NCI-H2029 treated with DMSO at 0.1 percent for 48 hours (cell line): ENCODE measurements around the gene ADGRA1.

Experiments
- DNase-seq: peaks from one replicate; lab custom pipeline; 2025; lab: John Stamatoyannopoulos, UW

Gene ADGRA1

DNA sequence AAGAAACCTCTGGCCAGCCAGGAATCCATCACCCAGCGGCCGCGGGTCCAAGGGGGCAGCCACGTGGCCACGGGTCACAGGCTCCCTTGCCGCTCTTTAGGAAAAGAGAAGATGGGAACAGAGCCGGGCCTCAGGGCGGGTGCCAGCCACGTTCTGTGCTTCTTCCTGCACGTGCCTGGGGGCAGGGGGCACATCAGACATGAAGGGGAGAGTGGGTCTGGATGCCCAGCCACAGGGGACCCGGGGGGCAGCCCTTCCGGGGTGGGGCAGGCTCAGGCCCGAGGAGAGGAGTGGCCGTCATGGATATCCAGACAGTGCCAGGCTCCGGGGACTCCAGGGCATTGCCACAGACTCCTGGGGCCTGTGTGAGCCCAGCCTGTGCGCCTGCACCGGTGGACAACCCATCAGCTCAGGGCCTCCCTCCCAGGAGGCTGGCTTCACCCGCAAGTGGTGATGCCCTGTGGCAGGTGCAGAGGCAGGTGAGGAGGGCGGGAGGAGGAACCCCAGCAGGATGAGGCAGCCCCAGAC lies 31.0 kb upstream of the ADGRA1 start:
- DNase-seq = no peak

DNA sequence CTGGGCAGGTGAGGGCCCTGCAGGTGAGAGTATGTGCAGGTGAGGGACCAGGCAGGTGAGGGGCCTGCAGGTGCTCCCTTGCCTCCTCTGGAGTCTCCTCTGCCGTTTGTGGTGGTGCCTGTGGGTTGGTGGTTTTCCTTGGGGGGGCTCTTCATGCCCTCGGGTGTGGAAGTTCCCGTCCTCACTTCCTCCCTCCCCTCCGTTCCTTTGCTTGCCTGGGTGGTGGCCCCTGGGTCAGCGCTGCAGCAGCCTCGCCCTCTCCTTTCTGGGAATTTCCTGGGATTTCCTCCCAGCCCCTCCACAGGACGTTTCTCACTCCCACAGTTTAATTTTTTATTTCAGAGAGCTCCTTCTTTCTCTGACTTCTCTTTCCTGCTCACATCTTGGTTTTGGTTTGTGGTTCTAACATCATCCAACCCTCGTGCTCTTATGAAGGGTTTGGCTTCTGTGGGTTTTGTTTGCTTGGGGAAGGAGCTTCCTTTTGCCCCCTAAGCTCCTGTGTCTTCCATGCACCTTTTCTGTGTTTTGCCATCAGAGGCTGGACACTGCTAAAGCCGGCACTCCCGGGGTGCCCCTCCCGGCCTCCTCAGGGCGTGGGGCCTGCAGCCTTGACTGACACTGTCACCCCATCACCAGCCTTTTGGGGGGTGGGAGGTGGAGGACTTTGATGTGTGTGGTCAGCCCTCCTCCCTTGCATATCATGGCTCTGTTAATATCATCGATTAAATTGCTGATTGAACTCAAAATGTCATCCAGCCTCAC lies 29.2 kb upstream of the ADGRA1 start:
- DNase-seq = no peak

DNA sequence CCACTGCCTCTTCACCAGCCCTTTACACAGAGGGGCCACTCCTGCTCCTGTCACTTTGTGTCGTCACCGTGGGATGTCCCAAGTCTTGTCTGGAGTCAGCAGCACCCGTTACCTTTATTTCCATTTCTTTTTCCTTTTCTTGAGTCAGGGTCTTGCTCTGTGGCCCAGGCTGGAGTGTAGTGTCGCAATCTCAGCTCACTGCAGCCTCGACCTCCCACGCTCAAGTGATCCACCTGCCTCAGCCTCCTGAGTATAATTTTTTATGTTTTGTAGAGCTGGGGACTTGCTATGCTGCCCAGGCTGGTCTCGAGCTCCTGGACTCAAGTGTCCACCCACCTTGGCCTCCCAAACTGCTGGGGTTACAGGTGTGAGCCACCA lies 28.6 kb upstream of the ADGRA1 start:
- no peak for DNase-seq

DNA sequence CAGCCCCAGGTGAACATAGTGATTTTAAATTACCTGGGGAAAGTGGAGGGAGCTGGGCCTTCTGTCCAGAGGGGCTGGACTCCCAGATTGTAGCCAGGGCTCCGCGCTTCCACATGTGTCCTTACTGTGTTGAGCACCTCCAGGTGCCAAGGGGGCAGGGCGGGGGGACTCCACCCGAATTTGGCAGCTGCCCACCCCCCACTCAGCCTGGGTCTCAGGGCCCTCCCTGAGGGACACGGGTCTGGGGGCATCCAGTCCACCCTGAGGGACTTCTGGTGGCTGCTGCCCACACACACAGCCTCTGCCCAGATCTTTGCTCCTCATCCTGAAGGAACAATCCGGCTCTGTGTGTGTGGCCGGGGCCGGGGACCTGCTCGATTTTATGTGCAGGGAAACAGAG lies 28.2 kb upstream of the ADGRA1 start:
- no peak for DNase-seq

DNA sequence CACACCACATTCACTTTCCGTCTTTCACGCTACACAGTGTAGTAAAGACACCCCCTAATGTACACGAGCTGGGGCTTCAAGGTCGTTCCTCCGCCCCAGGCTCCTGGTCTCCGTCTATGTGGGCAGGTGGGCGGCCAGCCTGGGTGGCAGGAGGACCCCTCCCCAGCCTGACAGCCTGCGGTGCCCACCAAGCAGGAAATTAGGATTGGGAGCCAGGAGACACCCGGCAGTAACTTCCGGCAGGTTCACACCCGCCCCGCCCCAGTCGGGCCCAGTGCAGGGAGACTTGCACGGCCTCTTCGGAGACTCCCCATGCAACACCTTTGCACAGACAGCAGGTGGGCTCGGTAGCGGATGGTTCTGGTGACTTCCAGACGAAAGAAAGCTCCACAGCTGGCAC lies 27.7 kb upstream of the ADGRA1 start:
- DNase-seq = no peak

DNA sequence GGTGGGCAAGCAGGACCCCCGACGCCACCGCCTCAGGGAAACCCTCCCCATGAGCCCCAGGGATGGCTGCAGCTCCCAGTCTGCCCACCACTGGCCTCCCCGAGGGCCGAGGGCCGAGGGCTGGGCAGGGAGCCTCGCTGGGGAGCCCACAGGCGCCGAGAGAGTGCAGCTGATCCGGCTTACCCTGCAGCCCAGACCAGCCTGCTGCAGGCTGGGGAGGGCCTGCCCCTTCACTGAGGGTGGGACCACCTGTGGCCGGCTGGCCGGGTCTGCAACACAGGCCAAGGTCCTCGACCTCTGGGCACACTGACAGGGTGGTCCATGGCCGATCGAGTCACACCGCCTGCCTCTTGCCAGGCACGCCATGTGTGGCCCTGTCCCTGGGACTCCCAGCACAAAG lies 27.3 kb upstream of the ADGRA1 start:
- no peak for DNase-seq

DNA sequence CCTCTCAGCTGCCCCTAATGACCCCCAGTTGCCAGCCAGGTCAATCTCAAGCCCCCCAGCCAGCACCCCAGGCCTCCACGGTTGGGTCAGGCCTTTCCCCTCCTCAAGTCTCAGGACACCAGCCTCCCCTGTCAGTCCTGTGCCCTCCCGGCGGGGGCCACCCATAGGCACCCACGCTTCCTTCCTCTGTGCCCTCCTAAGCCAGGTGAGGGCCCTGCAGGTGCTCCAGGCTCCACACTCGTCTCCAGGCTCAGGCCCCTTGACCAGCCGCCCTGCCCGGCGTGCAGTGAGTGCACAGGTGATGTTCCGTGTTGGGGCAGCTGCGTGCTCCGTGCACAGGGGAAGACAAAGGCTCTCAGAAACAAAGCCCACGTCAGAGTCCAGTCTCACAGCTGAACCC lies 26.8 kb upstream of the ADGRA1 start:
- no peak for DNase-seq

DNA sequence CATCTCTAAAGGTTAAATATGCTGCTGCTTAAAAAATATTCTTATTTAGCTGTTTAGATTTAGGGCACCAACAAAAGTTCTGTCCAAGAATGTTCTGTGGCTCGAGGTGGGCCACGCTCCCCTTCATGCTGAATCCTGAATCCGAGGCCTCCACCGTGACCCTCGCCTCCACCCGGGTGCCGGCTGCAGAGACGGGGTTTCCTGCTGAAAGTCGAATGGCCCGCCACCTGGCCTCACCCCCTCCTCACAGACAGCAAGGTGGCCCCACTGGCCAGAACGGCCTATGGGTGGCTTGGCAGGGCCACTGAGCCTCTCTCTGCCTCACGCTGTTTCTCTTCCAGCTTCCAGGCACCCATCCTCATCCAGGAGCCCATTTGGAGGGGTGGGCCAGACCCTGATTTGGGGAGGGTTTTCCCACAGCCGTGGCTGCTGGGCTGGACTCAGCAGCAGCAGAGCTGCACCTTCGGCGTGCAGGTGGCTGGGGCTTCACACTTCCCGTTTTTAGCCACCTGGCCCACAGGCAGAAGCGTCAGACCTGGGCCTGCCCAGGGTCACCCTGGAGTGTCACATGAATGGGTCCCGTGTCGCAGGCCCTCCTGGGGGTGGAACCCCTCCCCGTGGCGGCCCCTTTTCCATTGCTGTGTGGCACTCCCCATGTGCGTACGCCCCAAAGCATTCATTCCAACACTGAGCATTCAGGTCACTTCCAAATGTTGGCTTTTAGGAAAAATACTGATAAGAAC lies 26.3 kb upstream of the ADGRA1 start:
- no peak for DNase-seq

DNA sequence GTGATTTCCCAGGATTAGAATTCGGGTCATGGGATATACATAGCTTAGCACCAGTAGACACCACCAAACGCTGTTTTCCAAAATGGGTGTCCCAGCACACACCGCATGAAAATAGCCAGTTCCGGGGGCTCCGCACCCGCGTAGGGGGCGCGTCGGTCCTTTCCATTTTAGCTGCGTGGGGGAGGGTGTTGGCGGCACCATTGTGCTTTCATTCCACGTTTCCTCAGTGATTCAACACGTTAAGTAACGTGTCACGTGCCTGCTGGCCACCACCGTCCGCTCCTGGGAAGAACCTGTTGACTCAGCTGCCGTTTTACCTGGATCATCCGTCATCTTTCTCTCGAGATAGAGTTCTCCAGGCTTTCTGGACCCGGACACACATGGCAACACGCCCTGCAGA lies 25.6 kb upstream of the ADGRA1 start:
- DNase-seq = no peak

DNA sequence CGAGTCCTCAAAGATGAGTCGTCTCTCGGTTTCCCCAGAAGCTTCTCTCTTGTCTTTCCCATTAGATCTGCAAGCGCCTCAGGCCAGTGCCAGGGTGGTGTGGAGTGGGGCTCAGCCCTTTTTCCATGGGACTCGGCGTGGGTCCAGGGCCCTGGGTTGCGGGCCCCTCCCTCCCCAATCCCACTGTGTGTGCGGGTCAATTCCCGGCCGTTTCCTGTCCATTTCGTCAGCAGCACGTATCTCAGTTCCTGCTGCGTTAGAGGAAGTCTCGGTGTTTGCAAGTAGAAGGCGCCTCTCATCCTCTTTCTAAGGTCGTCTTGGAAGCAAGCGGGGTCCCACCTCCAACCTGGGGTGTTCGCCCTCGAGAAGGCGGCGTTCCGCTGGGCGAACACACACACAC lies 25.1 kb upstream of the ADGRA1 start:
- no peak for DNase-seq

DNA sequence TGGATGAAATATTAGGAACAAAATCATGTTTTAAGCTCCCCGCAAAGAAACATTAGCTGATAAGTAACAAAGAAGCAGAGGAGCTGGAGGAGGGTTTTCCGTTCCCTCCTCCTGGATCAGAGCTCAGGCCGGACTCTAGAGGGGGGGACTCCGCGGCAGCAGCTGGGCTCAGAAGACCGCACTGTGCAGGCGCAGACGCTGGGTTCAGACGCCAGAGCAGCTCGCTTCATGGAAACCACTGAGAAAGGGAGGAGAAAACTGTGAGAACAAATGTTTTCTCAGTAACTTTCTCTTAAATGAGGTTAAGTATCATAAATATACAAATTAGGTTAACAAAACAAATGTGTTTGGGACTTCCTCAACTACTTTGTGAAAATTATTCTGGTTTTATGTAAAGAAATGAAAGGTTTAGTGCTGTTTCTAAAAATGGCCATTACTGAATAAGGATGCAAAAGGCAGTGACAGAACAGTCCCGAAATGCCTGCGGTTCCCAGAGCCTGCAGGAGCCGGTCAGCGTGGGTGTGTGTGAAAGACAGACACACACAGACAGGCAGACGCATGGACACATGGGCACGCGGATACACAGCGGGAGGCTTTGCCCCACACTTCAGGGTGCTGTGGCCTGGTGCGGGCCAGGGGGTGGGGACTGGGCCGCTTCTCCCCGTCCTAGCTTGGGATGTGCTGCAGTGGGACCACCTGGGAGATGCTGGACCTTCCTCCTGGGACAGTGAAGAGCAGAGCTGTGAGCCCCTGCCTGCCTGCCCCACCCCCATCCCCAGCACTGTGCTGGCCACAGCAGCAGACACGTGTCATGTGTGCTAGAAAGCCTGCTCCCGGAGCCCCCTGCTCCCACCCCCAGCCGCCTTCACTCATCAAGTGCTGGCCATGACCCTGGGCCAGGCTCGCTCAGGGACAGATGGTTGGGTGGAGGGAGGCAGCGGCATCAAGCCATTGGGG lies 20.3 kb upstream of the ADGRA1 start:
- no peak for DNase-seq

DNA sequence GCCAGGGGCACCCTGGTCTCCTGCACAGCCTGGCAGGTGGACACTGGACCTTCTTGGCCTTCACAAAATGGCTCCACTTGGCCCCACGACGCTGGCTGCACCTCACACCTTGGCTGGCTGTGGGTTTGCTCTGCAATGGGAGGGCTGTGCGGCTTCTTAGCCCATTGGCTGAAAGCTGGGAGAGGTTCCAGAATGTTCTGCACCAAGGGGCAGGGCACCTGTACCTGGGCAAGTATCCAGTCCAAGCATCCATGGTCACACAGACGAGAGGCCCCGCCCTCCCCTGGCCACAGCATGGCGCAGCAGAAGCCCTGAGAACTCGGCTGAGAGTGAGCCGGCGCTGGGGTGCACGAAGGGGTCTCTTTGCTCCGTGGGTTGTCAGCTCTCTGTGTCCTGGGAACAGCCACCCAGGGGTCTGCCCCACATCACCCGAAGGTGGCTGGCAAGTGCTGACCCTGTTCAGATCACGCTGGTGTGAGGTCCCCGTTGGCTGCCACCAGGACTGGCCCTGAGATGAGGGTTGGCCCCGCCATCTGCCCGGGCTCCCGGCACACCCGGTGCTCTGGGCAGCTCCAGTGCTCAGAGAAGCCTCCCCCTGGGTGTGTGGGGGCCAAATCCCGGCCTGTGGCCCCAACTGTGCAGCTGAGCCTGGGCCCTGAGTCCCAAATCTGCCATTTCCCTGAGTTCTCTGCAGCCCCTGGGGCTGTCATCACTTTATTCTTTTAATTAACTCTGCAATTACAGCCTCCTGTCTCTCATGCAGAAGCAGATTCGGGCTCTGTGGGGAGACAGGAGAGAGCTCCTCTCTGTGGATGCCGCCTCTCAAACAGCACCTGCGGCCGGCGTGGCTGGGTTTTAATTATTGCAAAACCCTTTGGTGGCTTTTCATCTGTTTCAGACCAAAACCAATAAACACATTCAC lies 19.4 kb upstream of the ADGRA1 start:
- DNase-seq = no peak

DNA sequence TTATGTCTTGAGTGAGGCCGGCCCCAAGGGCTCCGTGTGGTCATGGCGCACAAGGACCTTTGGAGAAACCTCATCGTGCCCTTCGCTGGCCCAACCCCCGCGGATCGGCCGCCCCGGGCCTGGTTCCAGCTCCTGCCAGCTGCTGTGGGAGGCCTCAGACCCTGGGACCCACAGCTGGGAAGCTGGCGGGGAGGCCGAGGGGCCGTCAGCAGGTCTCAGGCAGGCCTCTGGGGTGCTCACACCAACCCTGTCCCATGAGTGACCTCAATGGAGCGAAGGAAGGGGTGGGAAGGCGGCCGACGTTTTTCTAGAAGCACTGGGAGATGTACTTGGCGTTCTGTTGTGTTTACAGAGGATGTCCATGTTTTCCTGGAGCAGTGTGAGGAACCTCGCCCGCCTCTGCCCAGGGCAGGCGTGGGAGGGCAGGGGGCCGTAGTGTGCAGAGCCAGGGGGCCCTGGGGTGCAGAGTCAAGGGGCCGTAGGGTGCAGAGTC lies 18.6 kb upstream of the ADGRA1 start:
- no peak for DNase-seq

DNA sequence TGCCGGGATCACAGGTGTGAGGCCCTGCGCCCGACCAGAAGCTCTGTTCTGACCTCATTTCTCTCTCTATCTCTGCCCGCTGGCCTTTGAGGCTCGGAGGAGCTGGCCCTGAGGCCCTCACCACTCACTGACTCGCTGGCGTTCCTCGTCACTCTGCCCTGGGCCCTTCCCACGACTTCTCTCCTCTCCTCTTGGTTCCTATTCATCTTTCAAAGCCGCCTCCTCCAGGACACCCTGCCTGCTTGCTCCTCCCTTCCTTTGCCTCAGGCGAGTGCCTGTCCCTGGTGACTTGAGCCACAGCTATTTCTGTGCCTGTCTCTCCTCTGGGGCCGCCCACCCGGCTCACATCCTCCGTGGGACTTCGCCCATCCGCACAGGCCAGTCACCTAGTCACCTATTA lies 17.3 kb upstream of the ADGRA1 start:
- no peak for DNase-seq

DNA sequence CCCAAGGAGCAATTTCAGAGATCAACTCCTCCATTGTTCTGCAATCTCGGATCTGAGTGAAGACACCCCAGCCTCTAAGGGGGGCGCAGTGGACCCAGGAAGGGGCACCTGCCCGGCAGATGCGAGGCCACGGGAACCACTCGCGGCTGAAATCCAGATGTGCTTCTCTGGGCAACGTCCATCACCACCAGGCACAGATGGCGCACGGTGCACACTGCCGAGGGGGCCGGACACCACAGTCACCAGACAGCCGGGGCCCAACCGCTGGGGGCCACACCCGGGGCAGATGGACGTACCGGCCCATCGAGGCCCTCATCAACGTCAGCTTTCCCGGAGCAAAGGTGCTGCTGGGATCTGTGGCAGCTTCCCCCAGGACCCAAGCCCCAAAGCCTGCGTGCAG lies 16.9 kb upstream of the ADGRA1 start:
- no peak for DNase-seq

DNA sequence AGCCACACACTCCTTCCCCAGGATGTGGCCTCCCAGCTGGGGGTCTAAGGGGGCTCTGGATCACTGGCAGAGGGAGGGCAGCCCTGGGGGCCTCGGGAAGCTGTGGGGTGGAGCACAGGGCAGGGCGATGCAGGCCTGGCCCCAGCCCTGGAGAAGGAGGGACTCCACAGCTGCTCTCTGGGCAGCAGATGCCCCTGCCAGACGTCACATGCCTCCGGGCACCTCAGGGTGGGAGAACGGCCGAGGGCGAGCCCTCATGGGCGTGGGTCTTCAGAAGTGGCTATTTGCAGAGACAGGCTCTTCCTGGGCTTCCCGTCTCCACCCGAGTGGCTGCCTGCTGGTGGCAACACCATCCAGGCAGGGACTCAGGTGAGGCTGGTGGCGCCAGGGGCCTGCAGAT lies 16.0 kb upstream of the ADGRA1 start:
- DNase-seq = no peak

DNA sequence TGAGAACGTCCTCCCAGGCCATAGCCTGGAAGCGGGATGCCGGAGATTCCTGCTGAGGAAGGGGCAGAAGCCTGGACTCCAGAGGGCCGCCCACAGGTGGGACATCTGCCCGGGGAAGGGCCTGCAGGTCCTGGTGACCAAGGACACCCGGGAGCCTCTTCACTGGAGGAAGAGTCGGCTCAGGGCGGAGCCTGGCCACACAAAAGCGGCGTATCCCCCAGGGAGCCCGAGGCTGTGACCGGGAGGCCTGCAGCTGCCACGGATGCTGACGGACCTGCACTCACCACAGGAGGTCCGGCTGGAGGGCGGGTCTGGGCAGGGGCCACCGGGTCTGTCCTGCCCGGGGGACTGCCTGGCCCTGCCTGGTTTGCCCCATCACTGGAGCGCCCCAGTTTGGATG lies 15.5 kb upstream of the ADGRA1 start:
- DNase-seq = no peak

DNA sequence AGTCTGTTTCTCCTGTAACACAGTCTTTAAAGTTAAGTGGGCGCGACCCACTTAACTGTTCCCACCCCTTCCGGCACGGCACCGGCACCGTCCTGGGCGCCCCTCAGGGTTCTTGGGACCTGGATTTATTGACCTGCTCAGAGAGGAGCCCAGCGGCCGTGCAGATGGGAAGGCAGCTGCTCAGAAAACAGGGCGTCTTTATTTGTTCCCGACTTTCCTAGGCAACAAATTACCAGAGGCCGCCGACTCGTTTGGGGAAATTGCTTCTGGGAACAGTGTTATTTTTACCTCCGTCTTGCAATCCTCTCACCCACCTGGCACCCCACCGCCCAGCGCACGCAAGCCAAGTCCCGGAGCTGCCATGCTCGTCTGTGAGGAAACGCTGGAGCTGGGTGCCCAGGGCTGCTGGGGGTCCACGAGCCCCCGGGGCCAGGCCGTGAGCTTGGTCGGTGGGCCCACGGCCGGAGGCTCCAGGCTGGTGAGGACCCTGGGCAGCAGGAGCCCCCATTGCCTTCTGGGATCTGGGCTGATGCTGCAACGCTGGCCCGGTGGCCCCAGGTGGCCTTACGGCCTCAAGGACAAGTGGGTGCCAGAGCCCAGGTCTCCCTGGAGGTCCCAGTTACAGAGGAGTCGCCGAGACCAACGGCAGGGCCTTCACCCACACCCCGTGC lies 14.9 kb upstream of the ADGRA1 start:
- no peak for DNase-seq

DNA sequence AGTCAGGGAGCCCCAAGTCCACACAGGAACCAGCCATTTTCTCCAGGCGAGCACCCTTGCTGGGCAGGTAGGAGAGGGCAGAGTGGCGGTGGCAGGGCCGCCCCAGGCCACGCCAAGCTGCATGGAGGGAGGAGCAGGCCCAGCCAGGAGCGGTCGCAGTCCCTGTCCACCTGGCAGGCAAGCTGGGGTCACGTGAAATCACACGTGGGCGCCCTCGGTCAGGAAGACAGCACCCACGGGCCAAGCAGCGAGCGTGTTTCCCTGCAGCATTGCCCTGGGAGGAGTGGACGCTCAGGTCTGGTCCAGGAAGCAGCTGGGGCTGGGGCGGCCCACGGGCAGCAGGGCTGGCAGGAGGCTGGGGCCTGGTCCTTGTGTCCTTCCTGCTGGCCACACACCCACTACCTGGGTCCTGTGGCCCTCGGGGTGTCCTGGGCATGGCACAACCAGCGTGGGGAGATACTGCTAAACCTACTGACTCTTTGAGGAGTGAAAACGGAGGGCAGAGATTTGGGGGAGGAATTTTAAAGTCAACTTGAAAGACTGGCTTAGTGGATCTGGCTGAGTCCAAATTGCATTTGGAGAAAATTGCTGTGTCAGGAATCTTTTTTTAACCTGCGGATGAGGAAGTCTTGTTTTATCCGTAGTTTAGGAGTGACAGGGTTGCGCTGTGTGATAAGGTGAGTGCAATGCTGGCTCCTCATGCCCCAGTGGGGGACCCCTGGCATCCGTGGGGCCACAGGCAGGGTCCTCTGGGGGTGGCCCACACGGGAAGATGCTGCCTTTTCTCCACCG lies 12.2 kb upstream of the ADGRA1 start:
- no peak for DNase-seq
